ENCODE measurements around the gene FAM171A1.

- TF ChIP-seq EZH2 (optimal IDR thresholded peaks at IDR 0.05; ENCODE audit: low read depth, low read length), result no peak
- no peak for TF ChIP-seq CTCF (IDR thresholded peaks at IDR 0.05; ENCODE audit: low read length)
- TF ChIP-seq EZH2phosphoT487 (IDR thresholded peaks at IDR 0.05; ENCODE audit: low read length), result no peak
These were observed 37.0 kb downstream of the FAM171A1 start for GRCh38 chr10:15333909-15334649.
